ENCODE measurements around the gene C14orf132. TPM values are rescaled to one million over a fixed set of nuclear protein-coding genes. Genes with fewer than 3 reads are reported as not detected.

C14orf132 gene
- polyA plus RNA-seq, 1 donor = 17.4 TPM

Other genes starting within 250 kb of the C14orf132 start
- 0.06 TPM for gene TUNAR, start 162.5 kb upstream of the C14orf132 start, polyA plus RNA-seq (ENCODE audit: insufficient read length)
- gene BDKRB2, start 165.5 kb downstream of the C14orf132 start, polyA plus RNA-seq (ENCODE audit: insufficient read length) = 1.1 TPM
- gene BDKRB1, start 216.8 kb downstream of the C14orf132 start, polyA plus RNA-seq (ENCODE audit: insufficient read length) = 0.65 TPM

Data from forelimb muscle (tissue), 1 donor.